ENCODE data around the gene SMCO2.

The SMCO2 gene

GRCh38 chr12:27551172-27551840, 104.8 kb downstream of the SMCO2 start:
- no peak for DNase-seq (ENCODE audit: low read depth)
